ENCODE measurements around the gene CACNA2D4.

- TF ChIP-seq POLR2A (IDR thresholded peaks at IDR 0.05; ENCODE audit: low read depth, low read length): no peak
- TF ChIP-seq POLR2AphosphoS5 (IDR thresholded peaks at IDR 0.05; ENCODE audit: low read depth, low read length): no peak
- no peak for TF ChIP-seq SPI1 (IDR thresholded peaks at IDR 0.05; ENCODE audit: low read depth, low read length)
- TF ChIP-seq POU2F2 (IDR thresholded peaks at IDR 0.05; ENCODE audit: low read depth, low read length): no peak
These were observed 109.5 kb downstream of the CACNA2D4 start for GRCh38 chr12:1808798-1809480.

Measured in GM12891 (cell line).